Stimulated activated CD4-positive, alpha-beta T cell treated with anti-CD3 and anti-CD28 coated beads, Interleukin-4, amount 100 ng/mL, for 48 hours (primary cell): Measurements from ENCODE around the gene ECHS1.

ENCODE experiments used
- DNase-seq, 2 donors: peaks; one replicate each; pipeline ENCODE4 v3.0.0-alpha.2; 2020; ENCODE audit warnings: low read depth in 2 of 2

Gene ECHS1

DNA sequence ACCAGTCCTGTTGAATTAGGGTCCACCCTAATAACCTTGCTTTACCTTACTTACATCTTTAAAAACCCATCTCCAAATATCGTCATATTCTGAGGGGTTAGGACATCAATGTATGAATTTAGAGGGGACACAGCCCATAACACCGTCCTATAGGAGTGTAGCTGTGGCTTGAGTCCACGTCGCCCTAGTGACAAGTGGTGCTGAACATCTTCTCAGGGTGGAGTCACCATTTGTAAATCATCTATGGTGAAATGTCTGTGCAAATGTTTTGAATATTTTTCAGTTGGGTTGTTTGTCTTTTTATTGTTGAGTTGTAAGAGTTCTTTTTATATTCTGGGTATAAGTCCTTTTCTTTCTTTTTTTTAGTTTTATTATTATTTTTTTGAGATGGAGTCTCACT lies 31.2 kb downstream of the ECHS1 start:
- DNase-seq, result no peak

GRCh38 chr10:133339708-133340380 lies 33.3 kb downstream of the ECHS1 start:
- no peak for DNase-seq

- no peak for DNase-seq
Observed at GRCh38 chr10:133338080-133339071, 34.8 kb downstream of the ECHS1 start.

DNA sequence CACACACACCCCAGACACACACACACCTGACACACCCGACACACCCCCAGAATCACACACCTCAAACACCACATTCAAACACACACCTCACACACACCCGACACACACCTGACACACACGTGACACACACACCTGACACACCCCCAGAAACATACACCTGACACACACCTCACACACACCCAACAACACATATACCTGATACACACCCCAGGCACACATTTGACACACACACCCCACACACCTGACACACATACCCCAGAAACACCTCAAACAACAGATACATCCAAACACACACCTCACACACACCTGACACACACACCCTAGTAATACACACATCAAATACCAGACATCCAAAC lies 35.8 kb downstream of the ECHS1 start:
- DNase-seq, result no peak

DNA sequence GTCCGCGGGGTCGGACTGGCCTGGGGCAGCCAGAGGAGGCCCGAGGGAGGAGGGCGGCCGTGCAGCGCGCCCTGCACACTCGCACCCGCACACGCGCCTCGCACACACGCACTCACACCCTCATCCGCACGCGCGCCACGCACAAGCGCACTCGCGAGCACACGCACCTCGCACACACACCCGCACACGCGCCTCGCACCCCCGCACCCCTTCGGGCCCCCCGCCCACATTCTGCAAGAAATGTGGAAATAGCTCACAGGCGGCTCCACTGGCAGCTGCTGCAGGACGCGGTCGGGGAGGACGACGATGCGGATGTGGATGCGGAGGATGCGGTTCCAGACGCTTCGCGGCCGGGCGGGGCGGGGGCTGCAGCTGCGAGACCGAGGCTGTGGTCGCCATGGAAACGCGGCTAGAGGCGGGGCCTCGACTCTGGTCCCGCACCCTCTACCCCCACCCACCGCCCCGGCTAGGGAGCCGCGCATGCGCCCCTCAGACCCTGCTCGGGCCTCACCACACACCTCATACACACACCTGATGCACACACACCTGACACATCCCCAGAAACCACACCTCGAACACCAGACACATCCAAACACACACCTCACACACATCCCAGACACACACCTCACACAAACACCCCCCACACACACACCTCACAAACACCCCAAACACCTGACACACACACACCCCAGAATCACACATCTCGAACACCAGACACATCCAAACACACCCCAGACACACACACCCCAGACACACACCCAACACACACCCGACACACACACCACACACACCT lies 36.4 kb downstream of the ECHS1 start, which contains the start of gene CALY:
Gene CALY (minus strand): TSS at position 320 of the 793 bp plus-strand sequence. CDS start 7,907 bp downstream, outside the sequence.
- DNase-seq, result peak; percentile 48 to 53

- DNase-seq, result no peak
Observed at GRCh38 chr10:133336118-133336576, 37.0 kb downstream of the ECHS1 start.

DNA sequence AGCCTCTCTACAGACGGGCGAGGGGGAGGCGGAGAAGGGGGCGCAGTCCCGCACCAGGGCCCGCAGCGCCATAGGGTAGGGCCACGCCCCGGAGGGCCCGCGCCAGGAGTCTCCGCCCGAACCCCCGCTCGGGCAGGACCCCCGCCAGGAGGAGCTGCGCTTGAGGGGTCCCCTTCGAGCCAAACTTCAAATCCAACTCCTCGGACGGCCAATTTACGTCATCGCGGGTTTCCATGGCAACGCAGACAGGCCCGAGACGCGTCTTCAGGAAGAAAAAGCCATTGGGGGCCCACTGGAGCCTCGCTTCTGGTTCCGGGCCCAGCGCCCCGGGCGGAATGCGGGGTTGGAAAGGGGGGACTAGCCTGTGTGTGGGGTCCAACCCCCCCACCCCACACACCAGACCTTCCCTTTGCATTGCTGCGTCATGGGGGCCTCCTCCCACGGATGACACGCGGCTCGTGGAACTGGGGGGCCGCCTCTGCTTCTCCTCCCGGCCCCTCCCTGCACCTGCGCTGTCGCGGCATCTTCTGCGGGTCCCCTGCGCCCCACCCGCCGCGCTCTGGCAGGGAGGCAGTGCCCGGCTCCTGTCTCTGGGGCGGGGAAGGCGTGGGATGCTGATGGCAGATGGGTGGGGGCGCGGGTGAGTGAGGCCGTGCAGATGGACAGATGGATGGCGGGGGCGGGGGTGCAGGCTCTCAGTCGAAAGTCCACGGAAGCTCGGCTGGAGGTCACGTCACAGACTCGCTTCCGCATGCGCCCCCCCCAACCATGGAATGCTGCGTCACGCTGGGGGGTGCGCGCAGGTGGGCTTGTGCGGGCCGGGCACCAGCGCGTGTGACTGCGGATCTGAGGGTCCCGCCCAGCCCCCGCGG lies 37.7 kb downstream of the ECHS1 start:
- DNase-seq, result peak; percentile 64 to 67

DNA sequence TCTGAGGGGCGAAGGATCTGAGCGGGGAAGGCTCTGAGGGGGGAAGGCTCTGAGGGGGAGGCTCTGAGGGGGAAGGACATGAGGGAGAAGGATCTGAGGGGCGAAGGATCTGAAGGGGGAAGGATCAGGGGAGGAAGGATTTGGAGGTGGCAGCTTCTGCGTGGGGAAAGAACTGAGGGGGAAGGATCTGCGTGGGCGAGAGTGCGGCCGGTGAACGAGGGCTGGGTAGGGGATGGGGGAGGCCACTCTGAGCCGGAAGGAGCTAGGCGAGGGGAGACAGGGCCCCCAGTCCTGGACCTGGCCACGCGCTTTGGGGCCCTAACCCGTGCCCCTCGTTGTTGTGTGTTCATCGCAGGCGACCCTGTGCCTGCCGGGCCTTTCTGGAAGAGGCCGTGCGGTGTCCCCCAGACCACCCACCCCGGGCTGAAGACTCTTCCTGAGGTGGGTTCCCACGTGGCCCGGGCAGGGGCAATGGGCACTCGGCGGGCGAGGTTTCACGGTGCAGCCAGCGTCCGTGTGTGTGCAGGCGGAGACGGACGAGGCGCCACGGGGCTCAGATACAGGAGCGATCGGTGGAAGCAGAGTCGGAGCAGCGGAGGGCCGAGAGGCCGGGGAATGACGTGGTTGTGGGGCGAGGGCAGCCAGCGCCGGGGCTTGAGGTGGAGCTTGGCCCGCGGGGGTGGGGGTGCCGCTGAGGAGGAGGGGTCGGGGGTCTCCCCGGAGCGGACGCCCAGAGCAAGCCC lies 38.5 kb downstream of the ECHS1 start:
- no peak for DNase-seq

DNA sequence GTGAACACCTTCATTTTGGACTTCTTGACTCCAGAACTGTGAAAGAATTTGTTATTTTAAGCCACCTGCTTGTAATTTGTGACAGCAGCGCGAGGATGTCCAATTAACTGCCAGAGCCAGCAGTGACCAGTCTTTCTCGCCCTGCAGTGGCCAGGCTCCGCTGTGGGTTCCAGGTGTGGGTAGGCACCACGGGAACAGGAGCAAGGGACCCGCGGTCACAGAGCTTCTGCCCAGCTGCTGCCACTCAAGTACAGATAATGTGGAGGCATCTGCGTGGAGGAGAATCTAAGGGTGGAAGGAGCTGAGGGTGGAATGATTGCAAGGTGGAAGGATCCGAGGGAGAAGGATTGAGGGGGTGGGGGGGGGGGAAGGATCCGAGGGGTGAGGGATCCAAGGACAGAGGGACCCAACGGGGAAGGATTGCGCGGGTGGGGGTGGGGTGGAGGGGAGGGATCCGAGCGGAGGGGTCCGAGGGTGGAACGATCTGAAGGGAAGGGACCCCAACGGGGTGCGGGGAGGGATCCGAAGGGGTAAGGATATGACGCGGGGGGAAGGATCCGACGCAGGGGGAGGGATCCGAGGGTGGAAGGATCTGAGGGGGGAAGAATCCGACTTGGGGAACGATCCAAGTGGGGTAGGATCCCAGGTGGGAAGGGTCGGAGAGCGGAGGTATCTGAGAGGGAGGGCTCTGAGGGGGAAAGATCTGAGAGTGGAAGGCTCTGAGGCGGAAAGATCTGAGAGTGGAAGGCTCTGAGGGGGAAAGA lies 40.0 kb downstream of the ECHS1 start:
- no peak for DNase-seq

DNA sequence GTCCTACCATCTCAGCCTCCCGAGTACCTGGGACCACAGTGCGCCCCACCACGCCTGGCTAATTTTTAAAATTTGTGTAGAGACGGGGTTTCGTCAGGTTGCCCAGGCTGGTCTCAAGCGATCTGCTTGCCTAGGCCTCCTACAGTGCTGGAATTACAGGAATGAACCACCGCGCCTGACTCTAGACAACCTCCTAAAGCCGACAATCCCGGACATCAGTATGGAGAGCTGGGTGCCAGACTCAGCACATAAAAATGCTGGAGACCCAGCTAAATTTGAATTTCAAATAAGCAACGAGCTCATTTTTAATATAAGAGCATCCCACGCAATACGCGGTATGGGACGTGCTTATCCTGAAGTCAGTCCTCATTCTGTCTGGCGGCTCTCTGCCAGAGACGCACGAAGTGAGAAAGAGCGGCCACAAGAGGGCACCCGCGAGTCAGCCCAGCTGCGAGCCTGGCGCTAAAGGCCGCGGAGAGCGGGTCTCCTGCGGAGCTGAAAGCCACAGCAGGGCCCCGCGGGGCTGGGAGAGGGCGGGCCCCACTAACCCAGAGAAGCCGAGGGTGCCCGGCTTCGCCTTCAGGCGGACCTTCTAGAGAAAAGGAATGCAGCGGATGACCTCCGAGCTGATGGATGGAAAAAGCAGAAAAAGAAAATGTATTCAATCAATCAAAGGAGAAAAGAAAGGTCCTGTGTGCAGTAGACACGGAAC lies 43.5 kb downstream of the ECHS1 start:
- DNase-seq, result peak; percentile 86 to 89

GRCh38 chr10:133328358-133329343 lies 44.5 kb downstream of the ECHS1 start:
- DNase-seq, result no peak

DNA sequence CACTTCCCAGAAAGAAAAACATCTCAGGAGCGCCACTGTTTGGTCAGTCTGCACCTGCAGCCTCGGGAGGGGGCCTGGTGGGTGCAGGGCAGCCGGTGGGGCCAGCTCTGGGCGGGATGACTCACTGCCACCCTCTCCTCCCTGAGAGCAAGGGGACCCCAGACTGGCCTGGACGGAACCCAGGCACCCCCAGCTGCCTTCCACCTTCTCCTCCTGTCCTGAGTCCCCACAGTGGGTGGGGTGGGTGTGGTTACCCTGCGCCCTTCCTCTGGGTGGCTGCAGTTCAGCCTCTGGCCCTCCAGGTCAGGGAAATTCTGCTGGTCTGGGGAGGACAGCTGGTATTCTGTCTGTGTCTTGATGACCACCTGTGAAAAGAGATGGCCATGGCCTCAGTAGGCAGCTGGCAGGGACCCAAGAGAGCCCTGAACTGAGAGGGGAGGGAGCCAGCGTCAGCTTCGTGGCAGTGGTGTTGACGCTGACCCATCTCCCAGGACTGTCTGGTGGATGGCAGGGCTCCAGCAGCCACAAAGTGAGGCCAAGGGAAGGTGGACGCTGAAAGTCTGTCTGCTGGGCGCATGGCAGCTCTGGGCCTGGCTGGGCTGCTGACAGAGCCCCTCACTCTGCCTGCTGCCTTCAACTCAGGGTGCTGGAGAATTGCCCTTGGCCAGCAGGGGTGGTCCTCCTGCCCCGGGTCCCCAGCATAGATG lies 45.4 kb downstream of the ECHS1 start:
- DNase-seq, result no peak

DNA sequence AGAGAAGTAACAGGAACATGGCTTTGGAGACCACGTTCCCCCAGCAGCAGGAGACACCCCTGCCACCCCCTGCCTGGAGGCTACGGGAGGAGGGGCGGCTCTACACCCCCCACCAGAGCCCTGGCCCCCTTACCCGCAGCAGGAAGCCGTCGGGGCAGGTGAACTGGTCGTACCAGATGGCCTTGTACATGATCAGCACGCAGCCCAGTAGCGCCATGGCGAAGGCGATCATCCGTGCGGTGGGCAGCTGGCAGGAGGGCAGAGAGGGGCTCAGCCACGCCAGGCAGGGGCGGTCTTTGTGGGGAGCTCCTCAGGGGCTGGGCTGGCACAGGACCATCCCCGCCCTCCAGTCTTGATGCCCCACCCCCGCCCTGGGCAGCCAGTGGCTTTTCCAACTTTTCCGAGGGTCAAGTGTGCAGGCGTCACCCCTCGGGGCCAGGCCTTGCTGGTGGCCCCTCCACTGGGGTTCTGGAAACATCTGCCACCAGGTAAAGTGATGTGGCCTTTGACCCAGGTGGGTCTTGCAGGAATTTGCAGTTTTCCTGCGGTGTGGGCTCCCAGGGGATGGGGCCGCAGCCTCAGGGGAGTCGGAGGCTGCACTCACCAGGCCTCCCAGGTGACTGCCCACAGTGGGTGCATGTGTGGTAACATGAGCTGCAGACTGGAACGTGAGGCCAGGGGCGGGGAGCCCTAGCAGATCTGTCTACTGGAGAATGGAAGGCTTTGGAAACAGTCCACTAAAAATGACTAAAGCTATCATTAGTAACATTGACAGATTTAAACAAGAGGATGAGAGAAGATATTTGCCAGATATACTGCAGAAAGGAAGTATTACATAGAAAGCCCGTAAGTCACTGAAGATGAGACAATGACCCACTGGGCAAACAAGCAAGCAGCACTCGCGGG lies 46.2 kb downstream of the ECHS1 start:
- DNase-seq, result no peak

DNA sequence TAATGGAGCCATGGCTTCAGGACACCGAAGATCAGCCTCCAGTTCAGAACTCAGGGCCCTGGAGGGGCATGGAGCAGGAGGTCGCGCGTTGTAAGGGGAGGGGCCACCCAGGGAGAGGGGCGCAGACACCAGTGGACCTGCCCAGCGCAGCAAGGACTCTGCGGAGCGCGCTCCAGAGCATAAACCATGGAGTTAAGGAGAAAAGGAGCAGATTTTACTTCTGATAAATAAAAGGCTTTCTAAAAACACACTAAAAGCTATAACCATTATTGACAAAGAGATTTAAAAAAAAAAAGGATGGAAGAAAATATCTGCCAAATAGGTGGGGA lies 47.0 kb downstream of the ECHS1 start:
- no peak for DNase-seq

GRCh38 chr10:133325440-133326222 lies 47.5 kb downstream of the ECHS1 start:
- no peak for DNase-seq
